SK-N-SH (cell line): ENCODE measurements around the gene MCUR1. TPM values are rescaled to one million over a fixed set of nuclear protein-coding genes. Genes with fewer than 3 reads are reported as not detected.

Experiments
- CTCF ChIA-PET: fragments of 300-600, 350-600 bp; formaldehyde crosslinking; extraction: SDS; loops from one replicate; lab custom pipeline; 2021; lab: Yijun Ruan, JAX
- POLR2A ChIA-PET: fragments of 350-600 bp; sonication (Branson Sonifier 250); formaldehyde crosslinking; extraction: SDS; loops from one replicate; lab custom pipeline; 2020; ENCODE audit warnings: antibody characterized with exemption, inconsistent platforms; lab: Yijun Ruan, JAX
- DNase-seq: peaks from one replicate; pipeline ENCODE4 v3.0.0; 2012
- H2AFZ ChIP-seq: fragments of 200-600 bp; sonication (generic); 2 replicates; pipeline ENCODE4 v1.8.1; 2016; ENCODE audit warnings: antibody characterized with exemption, mild to moderate bottlenecking, low read depth
- H3F3A ChIP-seq: fragments of 200-600 bp; sonication (generic); replicated peaks from 2 replicates; pipeline ENCODE3; 2016; ENCODE audit warnings: antibody characterized with exemption, mild to moderate bottlenecking; ENCODE audit not compliant: insufficient read depth
- H3K27ac ChIP-seq, 2 experiments: fragments of 200-500 bp in 1 of 2; fragments of 200-600 bp in 1 of 2; sonication (Bioruptor generic) in 1 of 2; sonication (generic), shearing (Covaris generic) in 1 of 2; 2 replicates each; pipeline versions ENCODE4 v1.5.1 to v1.6.1; 2014 to 2016; ENCODE audit warnings: low read depth in 2 of 2, inconsistent platforms in 1 of 2, low read length in 1 of 2, mild to moderate bottlenecking in 1 of 2, mixed read lengths in 1 of 2
- H3K27me3 ChIP-seq: fragments of 200-600 bp; sonication (generic), shearing (Covaris generic); 2 replicates; pipeline ENCODE4 v1.6.1; 2016; ENCODE audit warnings: mixed run types; ENCODE audit not compliant: insufficient read depth
- H3K36me3 ChIP-seq, 2 experiments: fragments of 200-500 bp in 1 of 2; fragments of 200-600 bp in 1 of 2; sonication (Bioruptor generic) in 1 of 2; sonication (generic) in 1 of 2; replicated peaks in 1 of 2; 2 replicates each; pipeline versions ENCODE3 to v1.5.1; 2014 to 2016; ENCODE audit warnings: low read length in 1 of 2, mild to moderate bottlenecking in 1 of 2; ENCODE audit not compliant: insufficient read depth in 2 of 2, control insufficient read depth in 1 of 2
- H3K4me1 ChIP-seq, 2 experiments: fragments of 200-500 bp in 1 of 2; fragments of 200-600 bp in 1 of 2; sonication (Bioruptor generic) in 1 of 2; sonication (generic), shearing (Covaris generic) in 1 of 2; 2 replicates each; pipeline versions ENCODE4 v1.5.1 to v1.6.1; 2014 to 2016; ENCODE audit warnings: low read depth in 1 of 2, low read length in 1 of 2, mixed run types in 1 of 2; ENCODE audit not compliant: insufficient read depth in 2 of 2, control insufficient read depth in 1 of 2
- H3K4me2 ChIP-seq: fragments of 200-600 bp; sonication (generic), shearing (Covaris generic); 2 replicates; pipeline ENCODE4 v1.6.1; 2017; ENCODE audit warnings: mixed run types
- H3K4me3 ChIP-seq, 2 experiments: fragments of 200-500 bp in 1 of 2; fragments of 200-600 bp in 1 of 2; sonication (Bioruptor generic) in 1 of 2; sonication (generic), shearing (Covaris generic) in 1 of 2; 2 replicates each; pipeline versions ENCODE4 v1.5.1 to v1.8.1; 2014 to 2016; ENCODE audit warnings: low read depth in 2 of 2, inconsistent platforms in 1 of 2, low read length in 1 of 2, mild to moderate bottlenecking in 1 of 2, mixed read lengths in 1 of 2, moderate library complexity in 1 of 2
- H3K79me2 ChIP-seq: fragments of 200-600 bp; sonication (generic); 2 replicates; pipeline ENCODE4 v1.8.1; 2017; ENCODE audit warnings: mild to moderate bottlenecking; ENCODE audit not compliant: insufficient read depth
- H3K9ac ChIP-seq: fragments of 200-600 bp; sonication (generic); 2 replicates; pipeline ENCODE4 v1.6.1; 2017; ENCODE audit warnings: mixed run types
- H3K9me2 ChIP-seq: fragments of 200-600 bp; sonication (generic); 2 replicates; pipeline ENCODE4 v1.6.1; 2017; ENCODE audit warnings: mixed run types
- H3K9me3 ChIP-seq: fragments of 200-600 bp; sonication (generic); 2 replicates; pipeline ENCODE4 v1.6.1; 2017; ENCODE audit warnings: mixed run types, mild to moderate bottlenecking, moderate library complexity
- H4K20me1 ChIP-seq: fragments of 200-600 bp; sonication (generic); 2 replicates; pipeline ENCODE4 v1.6.1; 2017; ENCODE audit warnings: mild to moderate bottlenecking, mixed run types; ENCODE audit not compliant: insufficient read depth
- ELF1 ChIP-seq: IDR thresholded peaks from 2 replicates; pipeline ENCODE4 v1.4.0; 2012
- EP300 ChIP-seq, 2 experiments: IDR thresholded peaks; 2 replicates each; pipeline versions ENCODE4 v1.4.0 to v1.6.1; 2012; ENCODE audit warnings: borderline replicate concordance in 1 of 2, low read depth in 1 of 2, low read length in 1 of 2
- FOXJ3 ChIP-seq: sonication (generic); formaldehyde crosslinking; IDR thresholded peaks from 2 replicates; pipeline ENCODE4 v1.5.1; 2020; ENCODE audit warnings: mild to moderate bottlenecking, missing genetic modification reagents
- FOXM1 ChIP-seq: IDR thresholded peaks from 2 replicates; pipeline ENCODE4 v1.4.0; 2012; ENCODE audit warnings: low read depth, mild to moderate bottlenecking
- GABPA ChIP-seq: IDR thresholded peaks from 2 replicates; pipeline ENCODE4 v1.4.0; 2012; ENCODE audit warnings: low read depth, mild to moderate bottlenecking
- IRF3 ChIP-seq: fragments of 150-350 bp; IDR thresholded peaks from 2 replicates; pipeline ENCODE4 v1.6.1; 2016; ENCODE audit warnings: mild to moderate bottlenecking, low read depth, low read length
- JUND ChIP-seq: IDR thresholded peaks from 2 replicates; pipeline ENCODE4 v1.4.0; 2012
- MEF2A ChIP-seq: IDR thresholded peaks from 2 replicates; pipeline ENCODE4 v1.4.0; 2012; ENCODE audit warnings: low read depth, borderline replicate concordance
- NRF1 ChIP-seq: IDR thresholded peaks from 2 replicates; pipeline ENCODE4 v1.6.1; 2012; ENCODE audit warnings: low read depth, mild to moderate bottlenecking, low read length
- PBX3 ChIP-seq: IDR thresholded peaks from 2 replicates; pipeline ENCODE4; 2012
- POLR2AphosphoS5 ChIP-seq: IDR thresholded peaks from 2 replicates; pipeline ENCODE4 v1.6.1; 2012; ENCODE audit warnings: low read depth, low read length
- RFX5 ChIP-seq: IDR thresholded peaks from 2 replicates; pipeline ENCODE4 v1.6.1; 2012; ENCODE audit warnings: mild to moderate bottlenecking, improper control_type of control experiment, low read length
- RXRA ChIP-seq: IDR thresholded peaks from 2 replicates; pipeline ENCODE4 v1.4.0; 2012; ENCODE audit warnings: low read depth, mild to moderate bottlenecking, borderline replicate concordance
- SIN3A ChIP-seq: IDR thresholded peaks from 2 replicates; pipeline ENCODE4 v1.6.1; 2012; ENCODE audit warnings: low read depth, mild to moderate bottlenecking, low read length, moderate library complexity, borderline replicate concordance
- SMC3 ChIP-seq: IDR thresholded peaks from 2 replicates; pipeline ENCODE4 v1.6.1; 2012; ENCODE audit warnings: low read depth, low read length, improper control_type of control experiment
- USF1 ChIP-seq: IDR thresholded peaks from 2 replicates; pipeline ENCODE4 v1.4.0; 2012; ENCODE audit warnings: low read depth, borderline replicate concordance
- YY1 ChIP-seq: IDR thresholded peaks from 2 replicates; pipeline ENCODE4 v1.4.0; 2012; ENCODE audit warnings: low read depth, mild to moderate bottlenecking
- WGBS: methylation state at CpG from one replicate; pipeline ENCODE4 v1.1.6; 2017; ENCODE audit warnings: low lambda C conversion rate; 5-methylcytosine and 5-hydroxymethylcytosine counted together
- polyA plus RNA-seq, 3 experiments: library from polyadenylated mRNA; depleted of rRNA; stranded (reverse); fragments of >200 nt; gene quantifications; 2 replicates each; pipeline ENCODE4 v1.2.3, GENCODE V29; 2012
- TF ChIP-seq, protein P1 (sequence below): IDR thresholded peaks from 2 replicates; pipeline ENCODE4 v1.6.1; 2012; ENCODE audit warnings: mild to moderate bottlenecking, low read depth, low read length, moderate library complexity
- TF ChIP-seq, protein P2 (sequence below): fragments of 150-350 bp; IDR thresholded peaks from 2 replicates; pipeline ENCODE4 v1.6.1; 2017; ENCODE audit warnings: antibody characterized with exemption, low read length, low read depth, borderline replicate concordance
- TF ChIP-seq, protein P3 (sequence below): IDR thresholded peaks from 2 replicates; pipeline ENCODE4 v1.4.0; 2012; ENCODE audit warnings: low read depth, borderline replicate concordance

MCUR1 gene
- polyA plus RNA-seq, 1 of the 3 experiments (the other 2 are of a cell fraction) = 8.3 TPM

- WGBS = 100% methylated on average over 2 of the region's 6 CpGs
Measured at GRCh38 chr6:13759025-13759424, 55.3 kb downstream of the MCUR1 start.

More at GRCh38 chr6:13759025-13759424, 55.3 kb downstream of the MCUR1 start:
- no peak overlapping the region for H3K27ac ChIP-seq
- no peak overlapping the region for H3K4me2 ChIP-seq
- no peak overlapping the region for H3K4me3 ChIP-seq
- H3K27me3 ChIP-seq = no peaks in the 10 kb centered on the region
- ChIA-PET POLR2A (no interaction called here), CTCF (interaction anchor here (0.5 to 0.9 kb wide), 2 partner anchors 39 to 60 kb away, joined by 3 read pairs; no protein-coding TSS in a partner anchor)
- DNase-seq = no peak
- H4K20me1 ChIP-seq = no peaks in the 10 kb centered on the region
- no peaks in the 10 kb centered on the region for H3K9me3 ChIP-seq
- no peak for TF ChIP-seq PBX3
- no peak for TF ChIP-seq YY1
- TF ChIP-seq RFX5 = no peak
- no peak for TF ChIP-seq SMC3
- TF ChIP-seq EP300 (IDR thresholded peaks at IDR 0.05; ENCODE audit: borderline replicate concordance in 1 of 2, low read depth in 1 of 2, low read length in 1 of 2) = no peak
- TF ChIP-seq NRF1 = no peak
- TF ChIP-seq, protein P1, sequence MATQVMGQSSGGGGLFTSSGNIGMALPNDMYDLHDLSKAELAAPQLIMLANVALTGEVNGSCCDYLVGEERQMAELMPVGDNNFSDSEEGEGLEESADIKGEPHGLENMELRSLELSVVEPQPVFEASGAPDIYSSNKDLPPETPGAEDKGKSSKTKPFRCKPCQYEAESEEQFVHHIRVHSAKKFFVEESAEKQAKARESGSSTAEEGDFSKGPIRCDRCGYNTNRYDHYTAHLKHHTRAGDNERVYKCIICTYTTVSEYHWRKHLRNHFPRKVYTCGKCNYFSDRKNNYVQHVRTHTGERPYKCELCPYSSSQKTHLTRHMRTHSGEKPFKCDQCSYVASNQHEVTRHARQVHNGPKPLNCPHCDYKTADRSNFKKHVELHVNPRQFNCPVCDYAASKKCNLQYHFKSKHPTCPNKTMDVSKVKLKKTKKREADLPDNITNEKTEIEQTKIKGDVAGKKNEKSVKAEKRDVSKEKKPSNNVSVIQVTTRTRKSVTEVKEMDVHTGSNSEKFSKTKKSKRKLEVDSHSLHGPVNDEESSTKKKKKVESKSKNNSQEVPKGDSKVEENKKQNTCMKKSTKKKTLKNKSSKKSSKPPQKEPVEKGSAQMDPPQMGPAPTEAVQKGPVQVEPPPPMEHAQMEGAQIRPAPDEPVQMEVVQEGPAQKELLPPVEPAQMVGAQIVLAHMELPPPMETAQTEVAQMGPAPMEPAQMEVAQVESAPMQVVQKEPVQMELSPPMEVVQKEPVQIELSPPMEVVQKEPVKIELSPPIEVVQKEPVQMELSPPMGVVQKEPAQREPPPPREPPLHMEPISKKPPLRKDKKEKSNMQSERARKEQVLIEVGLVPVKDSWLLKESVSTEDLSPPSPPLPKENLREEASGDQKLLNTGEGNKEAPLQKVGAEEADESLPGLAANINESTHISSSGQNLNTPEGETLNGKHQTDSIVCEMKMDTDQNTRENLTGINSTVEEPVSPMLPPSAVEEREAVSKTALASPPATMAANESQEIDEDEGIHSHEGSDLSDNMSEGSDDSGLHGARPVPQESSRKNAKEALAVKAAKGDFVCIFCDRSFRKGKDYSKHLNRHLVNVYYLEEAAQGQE = no peak
- no peak for TF ChIP-seq GABPA
- no peak for TF ChIP-seq SIN3A
- TF ChIP-seq IRF3 = no peak
- TF ChIP-seq RXRA = no peak
- TF ChIP-seq USF1 = no peak
- TF ChIP-seq JUND = no peak
- no peak for TF ChIP-seq FOXJ3 (CRISPR knock-in tag)
- TF ChIP-seq, protein P2, sequence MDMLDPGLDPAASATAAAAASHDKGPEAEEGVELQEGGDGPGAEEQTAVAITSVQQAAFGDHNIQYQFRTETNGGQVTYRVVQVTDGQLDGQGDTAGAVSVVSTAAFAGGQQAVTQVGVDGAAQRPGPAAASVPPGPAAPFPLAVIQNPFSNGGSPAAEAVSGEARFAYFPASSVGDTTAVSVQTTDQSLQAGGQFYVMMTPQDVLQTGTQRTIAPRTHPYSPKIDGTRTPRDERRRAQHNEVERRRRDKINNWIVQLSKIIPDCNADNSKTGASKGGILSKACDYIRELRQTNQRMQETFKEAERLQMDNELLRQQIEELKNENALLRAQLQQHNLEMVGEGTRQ = no peak
- TF ChIP-seq, protein P3, sequence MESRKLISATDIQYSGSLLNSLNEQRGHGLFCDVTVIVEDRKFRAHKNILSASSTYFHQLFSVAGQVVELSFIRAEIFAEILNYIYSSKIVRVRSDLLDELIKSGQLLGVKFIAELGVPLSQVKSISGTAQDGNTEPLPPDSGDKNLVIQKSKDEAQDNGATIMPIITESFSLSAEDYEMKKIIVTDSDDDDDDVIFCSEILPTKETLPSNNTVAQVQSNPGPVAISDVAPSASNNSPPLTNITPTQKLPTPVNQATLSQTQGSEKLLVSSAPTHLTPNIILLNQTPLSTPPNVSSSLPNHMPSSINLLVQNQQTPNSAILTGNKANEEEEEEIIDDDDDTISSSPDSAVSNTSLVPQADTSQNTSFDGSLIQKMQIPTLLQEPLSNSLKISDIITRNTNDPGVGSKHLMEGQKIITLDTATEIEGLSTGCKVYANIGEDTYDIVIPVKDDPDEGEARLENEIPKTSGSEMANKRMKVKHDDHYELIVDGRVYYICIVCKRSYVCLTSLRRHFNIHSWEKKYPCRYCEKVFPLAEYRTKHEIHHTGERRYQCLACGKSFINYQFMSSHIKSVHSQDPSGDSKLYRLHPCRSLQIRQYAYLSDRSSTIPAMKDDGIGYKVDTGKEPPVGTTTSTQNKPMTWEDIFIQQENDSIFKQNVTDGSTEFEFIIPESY = no peak
- TF ChIP-seq POLR2AphosphoS5 = no peak
- TF ChIP-seq FOXM1 = no peak
- no peak for TF ChIP-seq ELF1
- TF ChIP-seq MEF2A = no peak
- H3K9me2 ChIP-seq = no peaks in the 10 kb centered on the region
- H2AFZ ChIP-seq = no peak overlapping the region
- H3K36me3 ChIP-seq = no peaks in the 10 kb centered on the region
- H3K9ac ChIP-seq = no peak overlapping the region
- no peaks in the 10 kb centered on the region for H3K79me2 ChIP-seq
- H3K4me1 ChIP-seq = no peaks in the 10 kb centered on the region
- no peaks in the 10 kb centered on the region for H3F3A ChIP-seq
